GM21576 (cell line): ENCODE measurements around the gene RNF220.

ENCODE experiments used
- ATAC-seq: cut with Tn5 transposase; IDR thresholded peaks from one replicate; pipeline ENCODE4 v1.9.1; 2021; ENCODE audit warnings: mild to moderate bottlenecking, moderate library complexity; ENCODE audit not compliant: unreplicated experiment

The RNF220 gene

GRCh38 chr1:44672961-44673674, 268.1 kb downstream of the RNF220 start:
- ATAC-seq = no peak

- peak; percentile 3 for ATAC-seq
These were observed 268.6 kb downstream of the RNF220 start for GRCh38 chr1:44673675-44674112.

GRCh38 chr1:44674113-44675000, 269.3 kb downstream of the RNF220 start, which contains the start of the genes ARMH1 and TMEM53:
Gene ARMH1, plus strand, starts transcription at chr1:44674714. Its CDS starts 14,984 bp downstream, at chr1:44689698.
Gene TMEM53, minus strand, starts transcription at chr1:44674481. Its CDS starts 90 bp downstream, at chr1:44674391.
- peak; percentile 86 for ATAC-seq

- no peak for ATAC-seq
These were observed 270.1 kb downstream of the RNF220 start for GRCh38 chr1:44675186-44675585.

GRCh38 chr1:44676484-44677200, 271.6 kb downstream of the RNF220 start:
- ATAC-seq = no peak

GRCh38 chr1:44677201-44677766, 272.2 kb downstream of the RNF220 start:
- ATAC-seq = no peak

GRCh38 chr1:44678120-44678519, 273.1 kb downstream of the RNF220 start:
- ATAC-seq = no peak

- ATAC-seq = no peak
These were observed 273.6 kb downstream of the RNF220 start for GRCh38 chr1:44678626-44679025.

GRCh38 chr1:44679468-44679867, 274.4 kb downstream of the RNF220 start:
- no peak for ATAC-seq

- no peak for ATAC-seq
These were observed 277.1 kb downstream of the RNF220 start for GRCh38 chr1:44681905-44682882.

- ATAC-seq = no peak
These were observed 277.8 kb downstream of the RNF220 start for GRCh38 chr1:44682883-44683265.

- no peak for ATAC-seq
These were observed 279.5 kb downstream of the RNF220 start for GRCh38 chr1:44684525-44684924.

- ATAC-seq = no peak
These were observed 280.2 kb downstream of the RNF220 start for GRCh38 chr1:44685218-44685617.

GRCh38 chr1:44685881-44686280, 280.8 kb downstream of the RNF220 start:
- no peak for ATAC-seq

GRCh38 chr1:44688760-44689446, 283.8 kb downstream of the RNF220 start:
- ATAC-seq = no peak

GRCh38 chr1:44689447-44689765, 284.4 kb downstream of the RNF220 start:
- ATAC-seq = no peak

GRCh38 chr1:44693159-44693558, 288.1 kb downstream of the RNF220 start:
- no peak for ATAC-seq

GRCh38 chr1:44693900-44694299, 288.8 kb downstream of the RNF220 start:
- no peak for ATAC-seq

GRCh38 chr1:44694863-44695478, 289.9 kb downstream of the RNF220 start:
- peak; percentile 73 for ATAC-seq
